ENCODE measurements around the gene TTC39C.
"Not testable (repeated sequence)": the region's sequence is repeated elsewhere in the genome, so short reads cannot be mapped to it uniquely, and the experiment has no call there.

Gene TTC39C

GRCh38 chr18:24055009-24055804 lies 40.7 kb downstream of the TTC39C start:
- no peak for DNase-seq

- no peak for DNase-seq
Measured at GRCh38 chr18:24055878-24056277, 41.3 kb downstream of the TTC39C start.

- no peak for DNase-seq
Measured at GRCh38 chr18:24056506-24056905, 42.0 kb downstream of the TTC39C start.

GRCh38 chr18:24057804-24058203 lies 43.2 kb downstream of the TTC39C start:
- DNase-seq = no peak

GRCh38 chr18:24059385-24059784 lies 44.8 kb downstream of the TTC39C start:
- DNase-seq = not testable (repeated sequence)

GRCh38 chr18:24060644-24061043 lies 46.1 kb downstream of the TTC39C start:
- DNase-seq = no peak

- DNase-seq = no peak
Measured at GRCh38 chr18:24063121-24063731, 48.7 kb downstream of the TTC39C start.

- no peak for DNase-seq
Measured at GRCh38 chr18:24064391-24065100, 50.0 kb downstream of the TTC39C start.

- no peak for DNase-seq
Measured at GRCh38 chr18:24065906-24066305, 51.4 kb downstream of the TTC39C start.

GRCh38 chr18:24068945-24069693 lies 54.6 kb downstream of the TTC39C start:
- DNase-seq = no peak

- no peak for DNase-seq
Measured at GRCh38 chr18:24071029-24071428, 56.5 kb downstream of the TTC39C start.

- no peak for DNase-seq
Measured at GRCh38 chr18:24071779-24072178, 57.2 kb downstream of the TTC39C start.

- DNase-seq = no peak
Measured at GRCh38 chr18:24072743-24073142, 58.2 kb downstream of the TTC39C start.

- DNase-seq = no peak
Measured at GRCh38 chr18:24073791-24074190, 59.2 kb downstream of the TTC39C start.

- not testable (repeated sequence) for DNase-seq
Measured at GRCh38 chr18:24074757-24075156, 60.2 kb downstream of the TTC39C start.

- peak in 1 of 14 donors; percentile 57 for DNase-seq
Measured at GRCh38 chr18:24075767-24076597, 61.4 kb downstream of the TTC39C start.

GRCh38 chr18:24076950-24077349 lies 62.4 kb downstream of the TTC39C start:
- DNase-seq = peak in 1 of 14 donors; percentile 53

- peak in 1 of 14 donors; percentile 8 for DNase-seq
Measured at GRCh38 chr18:24078391-24078790, 63.8 kb downstream of the TTC39C start.

- no peak for DNase-seq
Measured at GRCh38 chr18:24080861-24081260, 66.3 kb downstream of the TTC39C start.

- no peak for DNase-seq
Measured at GRCh38 chr18:24083550-24083949, 69.0 kb downstream of the TTC39C start.

GRCh38 chr18:24086082-24086481 lies 71.5 kb downstream of the TTC39C start:
- no peak for DNase-seq

- peak in 1 of 14 donors; percentile 53 for DNase-seq
Measured at GRCh38 chr18:24089076-24089475, 74.5 kb downstream of the TTC39C start.
